ENCODE data around the gene WDR27.
"Not testable (repeated sequence)": the region's sequence is repeated elsewhere in the genome, so short reads cannot be mapped to it uniquely, and the experiment has no call there.

The WDR27 gene

DNA sequence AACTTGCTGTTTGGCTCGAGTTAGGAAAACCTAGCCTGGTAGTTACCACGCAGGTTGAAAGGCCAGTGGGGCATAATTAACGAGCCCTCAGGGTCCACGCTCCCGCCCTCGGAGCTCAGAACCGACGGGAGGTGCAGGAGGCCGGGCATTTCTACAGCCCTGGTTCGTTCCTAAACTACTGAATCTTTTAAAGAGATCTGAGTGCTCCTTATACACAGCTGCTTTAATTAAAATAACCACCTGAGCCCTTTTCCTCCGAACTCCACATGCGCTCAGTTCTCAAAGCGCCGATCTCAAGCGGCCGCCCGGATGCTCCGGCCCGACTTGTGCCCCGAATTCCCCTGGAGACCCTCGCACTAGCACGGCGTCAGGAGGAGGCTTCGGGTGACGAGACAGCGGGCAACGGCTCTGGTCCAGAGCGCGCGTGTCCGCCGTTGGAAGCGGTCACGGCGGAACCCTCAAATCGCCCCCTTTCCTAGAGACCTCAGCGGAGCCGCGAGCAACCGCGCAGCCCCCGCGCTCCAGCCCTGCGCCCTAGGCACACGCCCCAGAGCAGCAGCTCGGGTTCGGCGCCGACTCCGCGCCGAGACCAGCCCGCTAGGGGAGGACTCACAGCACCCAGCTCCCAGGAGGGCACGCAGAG is 397 bp downstream of the WDR27 start:
- no peak for DNase-seq (ENCODE audit: low spot score)
- peaks cover 25% of the 10 kb centered on the region for H3K79me1 ChIP-seq (ENCODE audit: low read depth, low read length)
- H3K9ac ChIP-seq (ENCODE audit: low read depth, low read length, poor library complexity) = peak overlapping the region; percentile 100
- H3K27ac ChIP-seq (replicated peaks; ENCODE audit: low read length) = no peak overlapping the region
- H3K18ac ChIP-seq (ENCODE audit: low read length) = peak overlapping the region; percentile 98
- H2AK5ac ChIP-seq (ENCODE audit: low read depth, low read length) = peak overlapping the region; percentile 87
- H4K8ac ChIP-seq (ENCODE audit: low read depth, low read length) = no peak overlapping the region
- H3K4me1 ChIP-seq (ENCODE audit: control insufficient read depth in 2 of 2, insufficient read depth in 1 of 2, low read depth in 1 of 2, low read length in 2 of 2) = peaks cover 6 to 23% of the 10 kb centered on the region in 2 donors
- peak overlapping the region; percentile 99 for H2AFZ ChIP-seq (ENCODE audit: low read length)
- H3K36me3 ChIP-seq (replicated peaks in 1 of 2; ENCODE audit: control insufficient read depth in 2 of 2, insufficient read depth in 2 of 2, low read length in 2 of 2) = peaks cover 13 to 70% of the 10 kb centered on the region in 2 donors
- peak overlapping the region; percentile 44 for H2BK5ac ChIP-seq (ENCODE audit: low read length)
- peaks cover 4 to 9% of the 10 kb centered on the region in 2 donors for H3K9me3 ChIP-seq (replicated peaks in 1 of 2; ENCODE audit: control insufficient read depth in 2 of 2, insufficient read depth in 1 of 2, low read depth in 1 of 2, low read length in 2 of 2)
- no peak overlapping the region for H2BK12ac ChIP-seq (ENCODE audit: low read length)
- H4K91ac ChIP-seq (ENCODE audit: low read depth, low read length, poor library complexity) = no peak overlapping the region
- H3K14ac ChIP-seq (ENCODE audit: low read length) = peak overlapping the region; percentile 91
- no CpG with 5 or more reads among the region's 54 CpGs for WGBS, 2 donors (ENCODE audit: extremely low coverage in 2 of 2, insufficient read length in 2 of 2, insufficient replicate concordance in 1 of 2)
- H3K27me3 ChIP-seq (ENCODE audit: control insufficient read depth in 3 of 3, insufficient read depth in 3 of 3, low read depth in 1 of 3, low read length in 3 of 3) = no peaks in the 10 kb centered on the region
- peak overlapping the region; percentile 68 for H2BK15ac ChIP-seq (ENCODE audit: low read length)
- H3K4ac ChIP-seq (ENCODE audit: low read length) = no peak overlapping the region
- H2BK120ac ChIP-seq (ENCODE audit: low read depth, low read length) = no peak overlapping the region
- peak overlapping the region; percentile 99 for H3K23ac ChIP-seq (ENCODE audit: low read depth, low read length, poor library complexity)
- H3K4me2 ChIP-seq (ENCODE audit: insufficient read depth, low read length, poor library complexity, severe bottlenecking) = peak overlapping the region; percentile 61
- H3K4me3 ChIP-seq (ENCODE audit: low read length in 2 of 2) = peak overlapping the region; percentile 97 to 98

GRCh38 chr6:169700296-169700695 is 1.5 kb downstream of the WDR27 start:
- Histone ChIP-seq H4K8ac (ENCODE audit: low read depth, low read length) (no peak overlapping the region), H3K4me3 (ENCODE audit: low read length in 2 of 2) (peak overlapping the region in 1 of 2 donors; percentile 97)

GRCh38 chr6:169697115-169697514 is 4.7 kb downstream of the WDR27 start:
- not testable (repeated sequence) for H2BK5ac ChIP-seq (ENCODE audit: low read length)

More at GRCh38 chr6:169700296-169700695, 1.5 kb downstream of the WDR27 start:
- peaks cover 6 to 14% of the 10 kb centered on the region in 2 donors for H3K9me3 ChIP-seq (replicated peaks in 1 of 2; ENCODE audit: control insufficient read depth in 2 of 2, insufficient read depth in 1 of 2, low read depth in 1 of 2, low read length in 2 of 2)
- no peak overlapping the region for H3K4ac ChIP-seq (ENCODE audit: low read length)
- DNase-seq (ENCODE audit: low spot score) = no peak
- no CpG with 5 or more reads among the region's 5 CpGs for WGBS, 2 donors (ENCODE audit: extremely low coverage in 2 of 2, insufficient read length in 2 of 2, insufficient replicate concordance in 1 of 2)
- H2BK15ac ChIP-seq (ENCODE audit: low read length) = no peak overlapping the region
- no peaks in the 10 kb centered on the region for H3K27me3 ChIP-seq (ENCODE audit: control insufficient read depth in 3 of 3, insufficient read depth in 3 of 3, low read depth in 1 of 3, low read length in 3 of 3)
- H4K91ac ChIP-seq (ENCODE audit: low read depth, low read length, poor library complexity) = no peak overlapping the region
- H3K18ac ChIP-seq (ENCODE audit: low read length) = no peak overlapping the region
- H3K23ac ChIP-seq (ENCODE audit: low read depth, low read length, poor library complexity) = no peak overlapping the region
- no peak overlapping the region for H3K14ac ChIP-seq (ENCODE audit: low read length)
- peaks cover 25% of the 10 kb centered on the region for H3K79me1 ChIP-seq (ENCODE audit: low read depth, low read length)
- no peak overlapping the region for H2AFZ ChIP-seq (ENCODE audit: low read length)
- no peak overlapping the region for H2AK5ac ChIP-seq (ENCODE audit: low read depth, low read length)
- H3K9ac ChIP-seq (ENCODE audit: low read depth, low read length, poor library complexity) = no peak overlapping the region
- H2BK12ac ChIP-seq (ENCODE audit: low read length) = no peak overlapping the region
- no peak overlapping the region for H3K27ac ChIP-seq (replicated peaks; ENCODE audit: low read length)
- peaks cover 6 to 23% of the 10 kb centered on the region in 2 donors for H3K4me1 ChIP-seq (ENCODE audit: control insufficient read depth in 2 of 2, insufficient read depth in 1 of 2, low read depth in 1 of 2, low read length in 2 of 2)
- no peak overlapping the region for H2BK5ac ChIP-seq (ENCODE audit: low read length)
- H3K36me3 ChIP-seq (replicated peaks in 1 of 2; ENCODE audit: control insufficient read depth in 2 of 2, insufficient read depth in 2 of 2, low read length in 2 of 2) = peaks cover 13 to 64% of the 10 kb centered on the region in 2 donors
- H2BK120ac ChIP-seq (ENCODE audit: low read depth, low read length) = no peak overlapping the region
- no peak overlapping the region for H3K4me2 ChIP-seq (ENCODE audit: insufficient read depth, low read length, poor library complexity, severe bottlenecking)

GRCh38 chr6:169695131-169695530 is 6.7 kb downstream of the WDR27 start:
- Histone ChIP-seq H2BK120ac (ENCODE audit: low read depth, low read length) (no peak overlapping the region), H2BK15ac (ENCODE audit: low read length) (no peak overlapping the region), H3K4me1 (ENCODE audit: control insufficient read depth in 2 of 2, insufficient read depth in 1 of 2, low read depth in 1 of 2, low read length in 2 of 2) (peaks cover 2% of the 10 kb centered on the region in 2 donors), H3K9me3 (replicated peaks in 1 of 2; ENCODE audit: control insufficient read depth in 2 of 2, insufficient read depth in 1 of 2, low read depth in 1 of 2, low read length in 2 of 2) (peaks cover 11 to 53% of the 10 kb centered on the region in 2 donors), H2AK5ac (ENCODE audit: low read depth, low read length) (no peak overlapping the region), H2BK5ac (ENCODE audit: low read length) (no peak overlapping the region), H4K8ac (ENCODE audit: low read depth, low read length) (no peak overlapping the region), H3K18ac (ENCODE audit: low read length) (no peak overlapping the region), H3K23ac (ENCODE audit: low read depth, low read length, poor library complexity) (no peak overlapping the region), H3K27me3 (ENCODE audit: control insufficient read depth in 3 of 3, insufficient read depth in 3 of 3, low read depth in 1 of 3, low read length in 3 of 3) (no peaks in the 10 kb centered on the region), H3K4ac (ENCODE audit: low read length) (no peak overlapping the region), H3K27ac (replicated peaks; ENCODE audit: low read length) (no peak overlapping the region), H3K14ac (ENCODE audit: low read length) (no peak overlapping the region), H3K79me1 (ENCODE audit: low read depth, low read length) (peaks cover 18% of the 10 kb centered on the region), H4K91ac (ENCODE audit: low read depth, low read length, poor library complexity) (no peak overlapping the region), H2AFZ (ENCODE audit: low read length) (no peak overlapping the region), H3K4me2 (ENCODE audit: insufficient read depth, low read length, poor library complexity, severe bottlenecking) (no peak overlapping the region), H3K9ac (ENCODE audit: low read depth, low read length, poor library complexity) (no peak overlapping the region), H3K4me3 (ENCODE audit: low read length in 2 of 2) (no peak overlapping the region), H2BK12ac (ENCODE audit: low read length) (no peak overlapping the region), H3K36me3 (replicated peaks in 1 of 2; ENCODE audit: control insufficient read depth in 2 of 2, insufficient read depth in 2 of 2, low read length in 2 of 2) (peaks cover 18 to 70% of the 10 kb centered on the region in 2 donors)
- no peak for DNase-seq (ENCODE audit: low spot score)
- no CpG with 5 or more reads among the region's 5 CpGs for WGBS, 2 donors (ENCODE audit: extremely low coverage in 2 of 2, insufficient read length in 2 of 2, insufficient replicate concordance in 1 of 2)

More at GRCh38 chr6:169697115-169697514, 4.7 kb downstream of the WDR27 start:
- H4K91ac ChIP-seq (ENCODE audit: low read depth, low read length, poor library complexity); H3K27ac ChIP-seq (replicated peaks; ENCODE audit: low read length); H2BK120ac ChIP-seq (ENCODE audit: low read depth, low read length); H3K4me2 ChIP-seq (ENCODE audit: insufficient read depth, low read length, poor library complexity, severe bottlenecking); H2BK15ac ChIP-seq (ENCODE audit: low read length); H3K9ac ChIP-seq (ENCODE audit: low read depth, low read length, poor library complexity); H2AK5ac ChIP-seq (ENCODE audit: low read depth, low read length); H3K4ac ChIP-seq (ENCODE audit: low read length); H2AFZ ChIP-seq (ENCODE audit: low read length); H2BK12ac ChIP-seq (ENCODE audit: low read length); H3K27me3 ChIP-seq (ENCODE audit: control insufficient read depth in 3 of 3, insufficient read depth in 3 of 3, low read depth in 1 of 3, low read length in 3 of 3); H3K18ac ChIP-seq (ENCODE audit: low read length); H3K23ac ChIP-seq (ENCODE audit: low read depth, low read length, poor library complexity); H3K4me3 ChIP-seq (ENCODE audit: low read length in 2 of 2); H4K8ac ChIP-seq (ENCODE audit: low read depth, low read length); H3K14ac ChIP-seq (ENCODE audit: low read length); DNase-seq (ENCODE audit: low spot score): not testable (repeated sequence)
- H3K36me3 ChIP-seq (replicated peaks in 1 of 2; ENCODE audit: control insufficient read depth in 2 of 2, insufficient read depth in 2 of 2, low read length in 2 of 2) = peaks cover 16 to 62% of the 10 kb centered on the region in 2 donors
- H3K4me1 ChIP-seq (ENCODE audit: control insufficient read depth in 2 of 2, insufficient read depth in 1 of 2, low read depth in 1 of 2, low read length in 2 of 2) = peaks cover 6 to 15% of the 10 kb centered on the region in 2 donors
- peaks cover 6 to 41% of the 10 kb centered on the region in 2 donors for H3K9me3 ChIP-seq (replicated peaks in 1 of 2; ENCODE audit: control insufficient read depth in 2 of 2, insufficient read depth in 1 of 2, low read depth in 1 of 2, low read length in 2 of 2)
- WGBS, 2 donors (ENCODE audit: extremely low coverage in 2 of 2, insufficient read length in 2 of 2, insufficient replicate concordance in 1 of 2) = no CpG with 5 or more reads among the region's 10 CpGs
- H3K79me1 ChIP-seq (ENCODE audit: low read depth, low read length) = peaks cover 22% of the 10 kb centered on the region
